GM12878 (cell line): Measurements from ENCODE around the gene ALAD. TPM values are rescaled to one million over a fixed set of nuclear protein-coding genes. Genes with fewer than 3 reads are reported as not detected.

Experiments
- ATAC-seq: fragments of 200-7000 bp; cut with Tn5 transposase; 3 replicates; pipeline ENCODE4 v1.9.1; 2020; ENCODE audit warnings: mild to moderate bottlenecking, moderate library complexity
- BruUV-seq: library from RNA; stranded (reverse); fragments of 400-500 nt; replicated peaks from 2 replicates; lab custom pipeline; 2021; lab: Mats Ljungman, UMichigan
- CTCF ChIA-PET: fragments of 300-600 bp; sonication (Branson Sonifier 250); formaldehyde crosslinking; extraction: SDS; loops from one replicate; lab custom pipeline; 2021; ENCODE audit warnings: inconsistent platforms; lab: Yijun Ruan, JAX
- POLR2A ChIA-PET: fragments of 350-600 bp; formaldehyde crosslinking; extraction: SDS; loops from one replicate; lab custom pipeline; 2021; ENCODE audit warnings: inconsistent platforms; lab: Charles Lee
- RAD21 ChIA-PET: fragments of 300-600 bp; sonication (Branson Sonifier 250); formaldehyde crosslinking; loops from one replicate; lab custom pipeline; 2023; ENCODE audit warnings: antibody characterized with exemption; ENCODE audit not compliant: unreplicated experiment; lab: Charles Lee
- SMC1A ChIA-PET: fragments of 300-600 bp; sonication (Branson Sonifier 250); formaldehyde crosslinking; loops from one replicate; lab custom pipeline; 2023; ENCODE audit not compliant: unreplicated experiment, uncharacterized antibody; lab: Charles Lee
- DNase-seq: peaks from one replicate; pipeline ENCODE4 v3.0.0-alpha.2; 2011; ENCODE audit warnings: low read depth, low spot score
- FAIRE-seq: peaks from 3 replicates; lab custom pipeline; 2011; peaks lifted over from hg19 to GRCh38; lab: Jason Lieb, UNC
- H2AFZ ChIP-seq: 2 replicates; pipeline ENCODE4 v1.6.0; 2011; ENCODE audit warnings: low read depth, low read length, control low read depth; ENCODE audit not compliant: control insufficient read depth
- H3K27ac ChIP-seq: 2 replicates; pipeline ENCODE4 v1.5.1; 2011; ENCODE audit warnings: control low read depth; ENCODE audit not compliant: control insufficient read depth, insufficient read depth
- H3K27me3 ChIP-seq, 2 experiments: replicated peaks in 1 of 2; 2 replicates each; pipeline versions ENCODE4 v1.6.0 to v1.6.1; 2011; ENCODE audit warnings: low read length in 1 of 2; ENCODE audit not compliant: control insufficient read depth in 2 of 2, insufficient read depth in 2 of 2
- H3K36me3 ChIP-seq, 2 experiments: 2 replicates each; pipeline ENCODE4 v1.5.1; 2011; ENCODE audit warnings: low read length in 1 of 2; ENCODE audit not compliant: control insufficient read depth in 2 of 2, insufficient read depth in 2 of 2
- H3K4me1 ChIP-seq: 2 replicates; pipeline ENCODE4 v1.6.1; 2011; ENCODE audit warnings: mild to moderate bottlenecking, low read length, moderate library complexity, mixed read lengths; ENCODE audit not compliant: control insufficient read depth, insufficient read depth
- H3K4me2 ChIP-seq: 2 replicates; pipeline ENCODE4 v1.6.0; 2011; ENCODE audit warnings: control low read depth; ENCODE audit not compliant: control insufficient read depth, insufficient read depth
- H3K4me3 ChIP-seq: fragments of 200-600 bp; sonication (generic); 2 replicates; pipeline ENCODE4 v1.5.1; 2016
- H3K79me2 ChIP-seq: 2 replicates; pipeline ENCODE4 v1.6.0; 2011; ENCODE audit warnings: low read length; ENCODE audit not compliant: control insufficient read depth, insufficient read depth
- H3K9ac ChIP-seq: 2 replicates; pipeline ENCODE4 v1.8.0; 2011; ENCODE audit warnings: low read length, control low read depth, mixed read lengths; ENCODE audit not compliant: control insufficient read depth, insufficient read depth
- H3K9me3 ChIP-seq: replicated peaks from 3 replicates; pipeline ENCODE4 v1.5.1; 2011; ENCODE audit warnings: mild to moderate bottlenecking, low read length; ENCODE audit not compliant: control insufficient read depth, insufficient read depth
- H4K20me1 ChIP-seq: 2 replicates; pipeline ENCODE4 v1.6.0; 2011; ENCODE audit not compliant: control insufficient read depth, insufficient read depth
- CBX3 ChIP-seq: fragments of 200-600 bp; sonication (generic); IDR thresholded peaks from 2 replicates; pipeline ENCODE4 v1.6.1; 2016; ENCODE audit warnings: low read depth, borderline replicate concordance
- ESRRA ChIP-seq: IDR thresholded peaks from 2 replicates; pipeline ENCODE4 v1.6.1; 2012; ENCODE audit warnings: mild to moderate bottlenecking, low read length, improper control_type of control experiment
- MYB ChIP-seq: fragments of 150-350 bp; IDR thresholded peaks from 2 replicates; pipeline ENCODE4 v1.6.1; 2014; ENCODE audit warnings: mild to moderate bottlenecking, low read depth, low read length, borderline replicate concordance
- NBN ChIP-seq: fragments of 450-650 bp; IDR thresholded peaks from 2 replicates; pipeline ENCODE4 v1.6.1; 2016
- TBL1XR1 ChIP-seq: IDR thresholded peaks from 2 replicates; pipeline ENCODE4 v1.6.1; 2012; ENCODE audit warnings: low read depth, low read length, improper control_type of control experiment
- YY1 ChIP-seq: IDR thresholded peaks from 2 replicates; pipeline ENCODE4 v1.6.1; 2011; ENCODE audit warnings: low read depth, mild to moderate bottlenecking, low read length
- ZBTB40 ChIP-seq: fragments of 450-650 bp; IDR thresholded peaks from 2 replicates; pipeline ENCODE4 v1.6.1; 2016; ENCODE audit warnings: mild to moderate bottlenecking, moderate library complexity, borderline replicate concordance
- WGBS: methylation state at CpG from one replicate; pipeline ENCODE4 v1.1.6; 2016; ENCODE audit warnings: low lambda C conversion rate; ENCODE audit not compliant: insufficient replicate concordance, insufficient coverage; ENCODE audit errors: missing lambda C conversion rate; 5-methylcytosine and 5-hydroxymethylcytosine counted together
- in situ Hi-C: fragments of 300-500 bp; cut with MboI; formaldehyde crosslinking; loops from 9 replicates; pipeline ENCODE4 v1.14.3; 2018; ENCODE audit warnings: mixed read lengths
- intact Hi-C: fragments of 100-400 bp; cut with micrococcal nuclease; formaldehyde crosslinking; loops from one replicate; pipeline ENCODE4 v1.14.2; 2022; ENCODE audit not compliant: unreplicated experiment
- polyA plus RNA-seq, 11 experiments: library from polyadenylated mRNA; depleted of rRNA in 4 of 11; unstranded in 6 of 11; stranded (reverse) in 5 of 11; fragments of >200 nt; fragmentation: Nextera tagmentation in 4 of 11; fragmentation: Illumina TruSeq in 1 of 11; extraction: Ambion mirVana in 4 of 11; extraction: Trizol in 1 of 11; gene quantifications; 1 replicate in 1 of 11; 2 replicates in 10 of 11; pipeline versions ENCODE4 v1.2.1 to v1.2.3, GENCODE V29; 2011 to 2016; ENCODE audit warnings: inconsistent platforms in 2 of 11, missing spikeins in 2 of 11, low read depth in 1 of 11
- total RNA-seq, 4 experiments: library from RNA; depleted of rRNA in 3 of 4; stranded (reverse); fragments of >200 nt in 3 of 4; fragmentation: Illumina TruSeq in 1 of 4; extraction: Trizol in 1 of 4; gene quantifications; 2 replicates each; pipeline versions ENCODE4 v1.2.1 to v1.2.3, GENCODE V29; 2013 to 2021
- TF ChIP-seq, protein P1 (sequence below): fragments of 450-650 bp; IDR thresholded peaks from 2 replicates; pipeline ENCODE4 v1.6.1; 2016; ENCODE audit warnings: mild to moderate bottlenecking
- TF ChIP-seq, protein P2 (sequence below): fragments of 450-650 bp; IDR thresholded peaks from 2 replicates; pipeline ENCODE4 v1.6.1; 2017; ENCODE audit warnings: borderline replicate concordance

Gene ALAD
- total and polyA plus RNA-seq, 10 of the 15 experiments (the other 5 are each of a cell fraction or from before 2014, with no cell fraction given): 2.4 to 21.6 (median 12.9) TPM

DNA sequence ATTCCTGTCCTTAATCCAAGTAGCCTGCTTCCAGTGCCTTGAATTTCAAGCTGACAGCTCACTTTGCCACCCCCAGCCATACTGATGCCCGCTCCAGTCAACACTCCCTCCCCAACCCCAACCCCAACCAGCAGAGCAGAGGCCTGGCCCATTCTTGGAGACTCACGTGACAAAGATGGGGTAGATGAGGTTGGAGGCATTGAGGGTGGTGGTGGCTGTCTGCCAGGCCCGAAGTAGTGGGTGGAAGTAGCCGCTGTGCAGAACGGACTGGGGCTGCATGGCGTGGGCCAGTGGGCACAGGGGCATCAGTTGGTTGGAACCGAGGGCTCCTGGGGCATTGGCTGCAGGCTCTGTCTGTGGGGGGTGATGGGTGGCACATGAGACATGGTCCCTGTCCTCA is 7.8 kb downstream of the ALAD start:
- no peak overlapping the region for H2AFZ ChIP-seq
- CTCF ChIA-PET: interaction anchor here (1.1 kb wide), 1 partner anchor 265 kb away, joined by 3 read pairs; no protein-coding TSS in a partner anchor
- TF ChIP-seq, protein P1, sequence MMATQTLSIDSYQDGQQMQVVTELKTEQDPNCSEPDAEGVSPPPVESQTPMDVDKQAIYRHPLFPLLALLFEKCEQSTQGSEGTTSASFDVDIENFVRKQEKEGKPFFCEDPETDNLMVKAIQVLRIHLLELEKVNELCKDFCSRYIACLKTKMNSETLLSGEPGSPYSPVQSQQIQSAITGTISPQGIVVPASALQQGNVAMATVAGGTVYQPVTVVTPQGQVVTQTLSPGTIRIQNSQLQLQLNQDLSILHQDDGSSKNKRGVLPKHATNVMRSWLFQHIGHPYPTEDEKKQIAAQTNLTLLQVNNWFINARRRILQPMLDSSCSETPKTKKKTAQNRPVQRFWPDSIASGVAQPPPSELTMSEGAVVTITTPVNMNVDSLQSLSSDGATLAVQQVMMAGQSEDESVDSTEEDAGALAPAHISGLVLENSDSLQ: no peak
- TF ChIP-seq MYB (no peak), TBL1XR1 (no peak), NBN (no peak), ZBTB40 (no peak), YY1 (no peak), CBX3 (no peak), ESRRA (no peak)
- TF ChIP-seq, protein P2, sequence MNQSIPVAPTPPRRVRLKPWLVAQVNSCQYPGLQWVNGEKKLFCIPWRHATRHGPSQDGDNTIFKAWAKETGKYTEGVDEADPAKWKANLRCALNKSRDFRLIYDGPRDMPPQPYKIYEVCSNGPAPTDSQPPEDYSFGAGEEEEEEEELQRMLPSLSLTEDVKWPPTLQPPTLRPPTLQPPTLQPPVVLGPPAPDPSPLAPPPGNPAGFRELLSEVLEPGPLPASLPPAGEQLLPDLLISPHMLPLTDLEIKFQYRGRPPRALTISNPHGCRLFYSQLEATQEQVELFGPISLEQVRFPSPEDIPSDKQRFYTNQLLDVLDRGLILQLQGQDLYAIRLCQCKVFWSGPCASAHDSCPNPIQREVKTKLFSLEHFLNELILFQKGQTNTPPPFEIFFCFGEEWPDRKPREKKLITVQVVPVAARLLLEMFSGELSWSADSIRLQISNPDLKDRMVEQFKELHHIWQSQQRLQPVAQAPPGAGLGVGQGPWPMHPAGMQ: no peak
- TF ChIP-seq, all 136 proteins: peak for 0
- H3K4me3 ChIP-seq: no peak overlapping the region
- no peak for DNase-seq
- H3K79me2 ChIP-seq: no peaks in the 10 kb centered on the region
- H3K27ac ChIP-seq: no peak overlapping the region
- ChIA-PET POLR2A (interaction anchor here (1.1 kb wide), 1 partner anchor 16 kb away, joined by 3 read pairs; no protein-coding TSS in a partner anchor), RAD21 (no interaction called here), SMC1A (interaction anchor here (1.4 kb wide), 1 partner anchor 10 kb away, joined by 3 read pairs; no protein-coding TSS in a partner anchor)
- no peaks in the 10 kb centered on the region; the same call in 1 of the 2 replicates for H4K20me1 ChIP-seq
- H3K4me1 ChIP-seq: no peaks in the 10 kb centered on the region
- in situ Hi-C loops (no loop called here), intact Hi-C loops (no loop called here)
- ATAC-seq: no peak
- no peak overlapping the region for H3K9ac ChIP-seq
- no peaks in the 10 kb centered on the region for H3K9me3 ChIP-seq
- no peak overlapping the region for H3K4me2 ChIP-seq
- no peaks in the 10 kb centered on the region for H3K27me3 ChIP-seq
- BruUV-seq: no TSS peak
- 87% methylated on average over 7 of the region's 7 CpGs for WGBS
- peaks cover 0 to 7% of the 10 kb centered on the region in 2 experiments; a peak in 3 of 4 replicates for H3K36me3 ChIP-seq
- FAIRE-seq: no peak
